ENCODE data around the gene AGL.
"Not testable (repeated sequence)": the region's sequence is repeated elsewhere in the genome, so short reads cannot be mapped to it uniquely, and the experiment has no call there.

Gene AGL

DNA sequence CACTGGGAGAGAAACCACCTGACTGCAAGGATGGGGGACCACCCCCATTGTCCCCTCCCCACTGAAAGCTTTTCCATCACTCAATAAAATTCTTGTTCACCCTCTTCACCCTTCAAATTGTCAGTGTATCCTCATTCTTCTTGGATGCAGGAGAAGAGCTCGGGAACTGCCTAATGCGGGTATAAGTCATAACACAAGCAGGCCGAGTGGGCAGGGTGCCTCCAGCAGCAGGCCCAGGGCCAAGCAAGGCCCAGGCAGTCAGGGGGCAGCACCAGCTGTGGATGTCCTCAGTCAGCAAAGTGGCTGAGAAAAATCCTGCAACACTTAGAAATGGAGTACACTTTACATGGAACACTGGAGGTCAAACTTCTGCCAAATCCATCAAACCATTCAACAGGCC lies 85.9 kb downstream of the AGL start:
- DNase-seq, result no peak

DNA sequence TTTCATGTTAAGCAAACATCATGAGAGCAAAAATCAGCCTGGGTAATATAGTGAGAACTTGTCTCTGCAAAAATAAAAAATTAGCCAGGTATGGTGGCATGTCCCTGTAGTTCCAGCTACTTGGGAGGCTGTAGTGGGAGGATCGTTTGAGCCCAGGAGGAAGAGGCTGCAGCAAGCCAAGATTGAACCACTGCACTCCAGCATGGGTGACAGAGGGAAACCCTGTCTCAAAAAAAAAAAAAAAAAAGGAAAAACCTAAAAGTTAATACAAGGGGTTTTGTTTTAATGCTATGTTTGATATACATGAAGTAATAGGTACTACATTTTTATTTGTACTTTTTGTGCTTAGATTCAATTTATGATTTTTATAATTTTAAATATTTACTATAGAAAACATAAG lies 92.6 kb downstream of the AGL start:
- no peak for DNase-seq

DNA sequence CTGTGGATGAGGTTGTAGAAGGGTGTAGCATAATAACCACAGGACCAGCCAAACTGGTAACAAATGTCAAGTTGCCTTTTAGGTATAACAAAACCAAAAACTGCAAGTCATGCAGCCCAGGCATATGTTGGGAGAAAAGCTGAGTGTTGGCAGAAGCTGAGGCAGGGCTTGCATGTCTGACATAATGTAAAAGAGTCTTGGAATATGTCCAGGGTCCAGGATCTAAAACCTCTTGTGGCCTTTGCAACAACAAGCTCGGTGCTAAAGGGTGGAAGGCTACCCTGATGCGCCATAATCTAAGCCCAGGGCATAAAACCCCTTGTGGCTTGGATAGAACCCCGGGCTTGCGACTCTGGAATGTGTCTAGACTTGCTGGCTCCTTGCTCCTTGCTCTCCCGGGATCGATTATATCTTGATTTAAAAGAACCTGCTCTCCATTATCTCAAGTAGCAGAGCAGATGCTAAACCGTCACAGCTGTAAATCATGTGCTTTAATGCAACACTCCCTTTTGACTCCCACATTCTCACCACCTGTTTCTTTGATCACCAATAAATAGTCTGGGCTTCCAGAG lies 93.1 kb downstream of the AGL start:
- no peak for DNase-seq

DNA sequence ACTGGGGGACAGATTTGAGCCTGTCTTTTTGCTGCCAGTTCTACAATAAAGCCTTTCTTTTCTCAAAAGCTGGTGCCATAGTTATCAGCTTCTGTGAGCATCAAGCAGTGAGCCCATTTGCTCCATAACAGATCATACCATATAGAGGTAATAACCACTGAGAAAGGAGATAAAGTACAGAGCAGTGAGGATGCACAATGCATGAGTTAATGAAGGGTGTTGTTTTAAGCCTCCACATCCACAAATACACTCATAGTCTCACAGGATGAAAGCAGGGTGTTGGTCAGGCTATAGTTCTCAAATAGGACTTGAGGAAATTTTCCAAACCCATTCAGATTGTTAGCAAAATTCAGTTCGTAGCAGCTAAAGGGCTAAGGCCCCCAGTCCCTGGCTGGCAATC lies 94.0 kb downstream of the AGL start:
- DNase-seq, result no peak

DNA sequence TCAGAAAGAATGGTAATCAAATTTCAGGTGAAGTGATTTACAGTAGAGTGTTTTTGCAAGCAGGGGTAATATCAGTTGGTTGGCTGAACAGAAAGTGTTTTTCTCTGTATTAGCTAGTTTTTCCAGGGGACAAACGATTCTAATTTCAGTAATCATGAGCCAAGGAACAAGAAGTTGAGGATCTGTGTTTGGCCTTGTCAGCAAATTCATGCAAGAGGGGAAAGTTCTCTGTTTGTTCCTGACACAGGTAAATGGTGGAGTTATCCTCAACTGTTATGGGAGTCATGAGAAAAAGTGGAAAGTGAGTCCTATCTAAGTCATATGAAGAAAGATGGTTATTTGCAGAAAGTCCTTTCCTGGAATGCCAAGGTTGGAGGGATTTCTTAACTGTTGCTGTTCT lies 95.0 kb downstream of the AGL start:
- no peak for DNase-seq

DNA sequence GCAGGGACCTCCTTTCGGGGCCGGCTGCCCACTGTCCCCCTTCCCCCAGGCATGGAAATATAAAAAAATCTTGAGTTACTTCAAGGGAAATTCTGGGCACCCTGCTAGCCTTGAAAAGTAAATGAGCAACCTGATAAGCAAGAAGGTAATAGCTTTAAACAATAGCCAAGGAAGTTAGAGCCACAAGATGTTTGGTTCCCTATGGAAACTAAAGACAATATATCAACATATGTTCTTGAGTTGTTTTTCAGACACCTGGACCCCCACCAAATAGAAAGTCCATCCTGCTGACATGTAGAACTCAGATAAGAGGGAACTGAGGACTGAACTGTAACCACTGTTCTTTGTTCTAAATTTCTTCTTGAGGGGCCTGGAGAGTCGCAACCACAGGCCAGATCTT lies 100.3 kb downstream of the AGL start:
- no peak for DNase-seq

- DNase-seq, result no peak
These were observed 102.4 kb downstream of the AGL start for GRCh38 chr1:99952522-99952921.

DNA sequence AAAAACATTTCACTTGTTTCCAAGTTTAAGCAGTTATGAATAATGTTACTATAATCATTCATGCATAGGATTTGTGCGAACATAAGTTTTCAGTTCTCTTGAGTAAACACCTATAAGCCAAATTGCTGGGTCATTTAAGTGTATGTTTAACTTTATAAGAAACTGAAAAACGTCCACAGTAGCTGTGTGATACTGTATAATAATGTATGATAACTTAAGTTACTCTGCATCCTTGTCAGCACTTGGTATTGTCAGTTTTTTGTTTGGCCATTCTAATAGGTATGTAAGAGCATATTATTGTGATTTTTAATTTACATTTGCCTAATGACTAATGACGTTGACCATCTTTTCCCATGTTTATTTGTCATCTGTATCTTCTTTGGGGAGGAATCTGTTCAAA lies 105.2 kb downstream of the AGL start:
- no peak for DNase-seq

GRCh38 chr1:99956755-99957154 lies 106.6 kb downstream of the AGL start:
- no peak for DNase-seq

DNA sequence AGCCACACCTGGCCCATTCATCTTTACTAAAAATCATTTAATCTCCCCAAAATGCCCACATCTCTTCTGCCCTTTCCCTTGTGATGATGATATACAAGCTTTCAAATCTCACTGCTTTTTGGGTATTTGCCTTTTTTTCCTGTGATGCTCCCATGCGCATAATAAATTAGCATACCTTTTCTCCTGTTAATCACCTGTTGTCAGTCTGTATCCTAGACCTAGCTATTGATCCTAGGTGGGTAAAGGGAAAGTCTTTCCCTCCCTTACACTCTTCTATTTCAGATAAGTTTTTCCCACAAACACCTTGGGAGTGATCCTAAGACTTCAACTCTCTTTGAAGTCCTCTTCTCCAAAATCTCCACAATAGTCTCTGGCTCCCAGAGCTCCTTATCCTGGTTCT lies 107.7 kb downstream of the AGL start:
- DNase-seq, result no peak

- not testable (repeated sequence) for DNase-seq
These were observed 109.1 kb downstream of the AGL start for GRCh38 chr1:99959189-99959705.

DNA sequence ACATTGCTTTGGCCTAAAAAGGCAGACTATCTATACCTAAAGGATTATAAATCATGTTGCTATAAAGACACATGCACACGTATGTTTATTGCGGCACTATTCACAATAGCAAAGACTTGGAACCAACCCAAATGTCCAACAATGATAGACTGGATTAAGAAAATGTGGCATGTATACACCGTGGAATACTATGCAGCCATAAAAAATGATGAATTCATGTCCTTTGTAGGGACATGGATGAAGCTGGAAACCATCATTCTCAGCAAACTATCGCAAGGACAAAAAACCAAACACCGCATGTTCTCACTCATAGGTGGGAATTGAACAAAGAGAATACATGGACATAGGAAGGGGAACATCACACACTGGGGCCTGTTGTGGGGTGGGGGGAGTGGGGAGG lies 110.1 kb downstream of the AGL start:
- not testable (repeated sequence) for DNase-seq

DNA sequence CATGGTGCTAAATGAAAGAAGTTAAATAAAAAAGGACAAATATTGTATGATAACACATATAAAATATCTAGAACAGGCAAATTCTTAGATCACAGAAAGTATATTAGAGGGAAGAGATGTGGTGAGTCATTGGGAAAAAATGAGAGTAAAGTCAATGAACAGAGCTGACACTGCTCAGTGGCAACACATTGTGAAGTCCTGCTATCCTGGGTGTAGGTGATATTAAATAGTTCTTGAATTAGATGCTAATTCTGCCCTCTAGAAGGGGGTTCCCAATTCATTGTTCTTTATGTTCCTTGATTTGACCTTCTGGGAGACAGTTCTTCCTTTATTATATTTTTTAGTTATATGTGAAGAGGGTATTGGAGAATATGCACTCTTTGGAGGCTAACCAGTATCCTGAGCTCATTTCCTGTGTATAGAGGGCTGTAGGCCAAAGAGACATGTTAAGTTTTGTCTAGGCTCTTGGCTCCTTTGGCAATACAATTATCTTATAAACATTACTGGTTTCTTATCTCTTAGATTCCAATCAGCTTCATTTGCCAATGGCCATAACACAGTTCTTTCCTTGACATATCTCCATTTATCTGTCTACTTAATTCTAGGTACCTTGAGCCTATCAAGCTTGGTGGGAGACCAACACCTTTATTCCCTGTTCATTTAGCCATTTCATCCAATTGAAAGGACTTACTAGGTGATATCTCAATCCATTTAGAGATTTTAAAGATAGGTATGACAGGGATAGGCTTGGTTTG lies 113.1 kb downstream of the AGL start:
- no peak for DNase-seq

- DNase-seq, result no peak
These were observed 114.6 kb downstream of the AGL start for GRCh38 chr1:99964806-99965205.

DNA sequence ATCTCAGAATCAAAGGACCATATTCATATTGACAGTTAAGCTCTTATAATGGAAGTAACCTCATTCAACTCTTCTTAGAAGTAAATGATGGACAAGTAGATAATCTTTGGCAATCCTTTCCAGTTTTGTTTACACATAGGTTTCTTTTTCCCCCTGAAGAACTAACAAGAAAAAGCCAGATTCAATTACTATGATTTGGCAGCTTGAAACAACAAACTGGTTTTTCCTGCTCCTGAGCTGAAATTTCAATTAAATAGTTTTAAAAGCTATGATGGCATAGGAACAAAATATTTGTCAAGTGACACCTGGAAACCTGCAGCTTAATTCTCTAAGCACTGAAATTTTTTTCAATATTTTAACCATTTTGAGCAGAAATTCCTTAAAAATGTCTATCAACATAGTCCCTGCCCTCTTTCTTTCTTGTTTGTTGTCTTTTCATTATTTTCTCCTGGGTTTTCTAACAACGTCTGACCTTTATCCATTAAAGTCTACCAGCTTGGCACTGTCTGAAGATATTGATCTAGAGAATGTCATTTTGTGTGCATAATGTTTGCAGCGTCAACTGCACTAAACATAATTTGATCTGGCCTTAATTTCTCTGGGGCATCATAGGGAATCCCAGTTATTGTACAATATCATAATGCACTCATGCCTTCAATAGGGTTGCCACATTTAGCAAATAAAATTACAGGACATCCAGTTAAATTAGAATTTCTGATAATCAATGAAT lies 115.7 kb downstream of the AGL start:
- no peak for DNase-seq

DNA sequence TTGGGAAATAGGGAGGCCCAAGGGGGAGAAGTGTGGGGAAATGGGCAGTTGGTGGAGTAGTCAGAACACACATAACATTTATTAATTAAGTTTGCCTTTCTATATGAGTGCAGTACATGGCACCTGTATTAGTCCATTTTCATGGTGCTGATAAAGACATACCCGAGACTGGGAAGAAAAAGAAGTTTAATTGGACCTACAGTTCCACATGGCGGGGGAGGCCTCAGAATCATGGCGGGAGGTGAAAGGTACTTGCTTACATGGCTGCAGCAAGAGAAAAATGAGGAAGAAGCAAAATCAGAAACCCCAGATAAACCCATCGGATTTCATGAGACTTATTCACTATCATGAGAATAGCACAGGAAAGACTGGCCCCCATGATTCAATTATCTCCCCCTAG lies 118.1 kb downstream of the AGL start:
- DNase-seq, result no peak

DNA sequence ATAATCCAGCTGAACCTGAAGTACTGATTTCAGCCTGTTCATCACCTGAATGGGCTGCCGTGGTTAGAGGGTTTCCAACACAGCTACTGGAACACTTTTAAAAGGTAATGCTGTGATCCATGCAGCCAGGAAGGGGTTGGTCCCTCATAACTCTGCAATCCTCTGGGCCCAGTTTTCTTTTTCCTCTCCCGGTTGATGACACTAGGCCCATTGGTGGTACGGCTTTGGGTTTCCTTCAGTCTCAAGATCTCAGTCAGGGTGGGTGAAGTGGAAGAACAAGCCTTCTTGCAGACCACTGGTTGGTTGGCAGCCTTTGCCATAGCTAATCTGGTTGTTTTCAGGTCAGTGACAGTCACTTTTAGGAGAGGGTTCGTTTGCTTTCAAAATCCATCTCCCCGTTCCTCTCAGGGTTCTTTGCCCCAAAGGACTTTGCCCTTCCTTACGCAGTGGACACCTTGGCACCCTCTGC lies 119.1 kb downstream of the AGL start:
- peak in 2 of 51 donors; percentile 19 to 32 for DNase-seq

DNA sequence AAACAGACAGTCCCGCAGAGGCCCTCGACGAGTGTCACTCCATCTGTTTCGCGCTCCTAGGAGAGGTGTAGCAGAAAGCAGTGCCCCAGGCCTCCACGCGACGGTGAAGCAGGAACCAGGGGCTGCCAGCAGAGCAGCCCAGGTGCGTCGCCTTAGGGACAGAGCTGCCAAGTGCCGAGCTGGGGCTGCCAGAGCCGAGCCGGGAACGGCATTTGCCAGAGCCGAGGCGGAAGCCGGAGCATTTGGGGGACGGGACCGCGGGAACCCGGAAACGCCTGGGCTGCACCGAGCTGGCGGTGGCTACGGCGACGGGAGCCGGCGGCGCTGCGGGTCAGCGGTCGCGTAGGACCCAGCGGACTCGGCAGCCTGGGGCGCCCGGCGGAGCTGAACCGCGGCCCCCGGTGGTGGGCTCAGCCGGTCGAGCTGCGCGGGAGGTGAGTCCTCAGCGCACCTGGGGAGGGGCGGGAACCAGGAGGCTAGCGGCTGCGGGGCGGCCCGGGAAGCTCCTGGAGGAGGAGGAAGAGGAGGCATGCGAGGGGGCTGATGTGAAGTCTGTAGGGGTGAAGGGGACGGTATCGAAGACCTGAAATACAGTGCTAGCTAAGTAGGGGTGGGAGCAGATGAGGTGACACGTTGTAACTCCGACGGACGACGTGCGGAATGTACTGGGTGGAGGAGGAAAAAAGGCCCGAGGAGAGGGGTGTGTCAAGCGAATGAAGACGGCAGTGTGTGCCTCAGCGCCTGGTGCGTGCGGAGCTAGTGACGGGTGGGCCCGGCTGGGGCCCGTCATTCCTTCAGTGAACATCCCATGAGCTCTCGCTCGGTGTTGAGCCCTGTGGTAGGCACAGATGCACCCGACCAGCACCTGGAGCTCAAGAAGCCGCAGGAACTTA lies 119.8 kb downstream of the AGL start, which contains the start of gene SLC35A3:
Gene SLC35A3 (plus strand): TSS at position 268 of the 893 bp plus-strand sequence. CDS start 23,559 bp downstream, outside the sequence.
- peak; percentile 24 to 85 (median 66) for DNase-seq

- DNase-seq, result no peak
These were observed 120.6 kb downstream of the AGL start for GRCh38 chr1:99970713-99971255.

- DNase-seq, result not testable (repeated sequence)
These were observed 121.9 kb downstream of the AGL start for GRCh38 chr1:99972066-99972465.
